ENCODE results near the gene ATP6V0C. TPM values are rescaled to one million over a fixed set of nuclear protein-coding genes. Genes with fewer than 3 reads are reported as not detected.

The ATP6V0C gene
- total and polyA plus RNA-seq, 5 donors from 2014 or later, result 62.1 to 188 (median 73.9) TPM

GRCh38 chr16:2497695-2498484, 15.9 kb upstream of the ATP6V0C start:
- no peaks in the 10 kb centered on the region for H3K36me3 Mint-ChIP-seq

GRCh38 chr16:2498531-2499253, 15.1 kb upstream of the ATP6V0C start:
- no peak overlapping the region for H3K4me3 ChIP-seq (ENCODE audit: low read depth, low read length)
- H3K9me3 ChIP-seq (ENCODE audit: control insufficient read depth in 2 of 2, low read length in 2 of 2), result no peaks in the 10 kb centered on the region
- Mint-ChIP-seq H3K9me3 (peaks cover 0 to 2% (median 0%) of the 10 kb centered on the region in 7 donors), H3K4me3 (no peak overlapping the region), H3K27ac (peak overlapping the region in 1 of 3 donors; percentile 38), H3K4me1 (peaks cover 0 to 2% (median 1%) of the 10 kb centered on the region in 4 donors), H3K27me3 (no peaks in the 10 kb centered on the region), H3K36me3 (no peaks in the 10 kb centered on the region)
- DNase-seq, result no peak
- no peak overlapping the region for H3K27ac ChIP-seq (ENCODE audit: insufficient read depth, low read length, poor library complexity, severe bottlenecking)
- peaks cover 3% of the 10 kb centered on the region for H3K36me3 ChIP-seq (ENCODE audit: control insufficient read depth, insufficient read depth, low read length)
- peaks cover 5% of the 10 kb centered on the region for H3K4me1 ChIP-seq (ENCODE audit: control insufficient read depth, insufficient read depth, low read length, poor library complexity, severe bottlenecking)
- ATAC-seq (ENCODE audit: low read depth in 2 of 2), result no peak
- H3K27me3 ChIP-seq (ENCODE audit: control insufficient read depth, insufficient read depth, low read length), result no peaks in the 10 kb centered on the region

More at GRCh38 chr16:2497695-2498484, 15.9 kb upstream of the ATP6V0C start:
- no peaks in the 10 kb centered on the region for H3K9me3 ChIP-seq (ENCODE audit: control insufficient read depth in 2 of 2, low read length in 2 of 2)
- ATAC-seq (ENCODE audit: low read depth in 2 of 2) (no peak), DNase-seq (no peak)
- Mint-ChIP-seq H3K27ac (no peak overlapping the region), H3K4me3 (no peak overlapping the region), H3K9me3 (peaks cover 0 to 2% (median 0%) of the 10 kb centered on the region in 7 donors), H3K4me1 (peaks cover 0 to 2% (median 1%) of the 10 kb centered on the region in 4 donors), H3K27me3 (no peaks in the 10 kb centered on the region)
- no peak overlapping the region for H3K4me3 ChIP-seq (ENCODE audit: low read depth, low read length)
- H3K4me1 ChIP-seq (ENCODE audit: control insufficient read depth, insufficient read depth, low read length, poor library complexity, severe bottlenecking), result peaks cover 5% of the 10 kb centered on the region
- H3K36me3 ChIP-seq (ENCODE audit: control insufficient read depth, insufficient read depth, low read length), result peaks cover 3% of the 10 kb centered on the region
- no peak overlapping the region for H3K27ac ChIP-seq (ENCODE audit: insufficient read depth, low read length, poor library complexity, severe bottlenecking)
- H3K27me3 ChIP-seq (ENCODE audit: control insufficient read depth, insufficient read depth, low read length), result no peaks in the 10 kb centered on the region

- Mint-ChIP-seq H3K4me3 (no peak overlapping the region), H3K9me3 (peaks cover 0 to 2% (median 0%) of the 10 kb centered on the region in 7 donors), H3K36me3 (no peaks in the 10 kb centered on the region), H3K27ac (no peak overlapping the region), H3K4me1 (peaks cover 0 to 2% (median 1%) of the 10 kb centered on the region in 4 donors), H3K27me3 (no peaks in the 10 kb centered on the region)
- ATAC-seq (ENCODE audit: low read depth in 2 of 2) (no peak), DNase-seq (no peak)
- H3K9me3 ChIP-seq (ENCODE audit: control insufficient read depth in 2 of 2, low read length in 2 of 2), result no peaks in the 10 kb centered on the region
- no peak overlapping the region for H3K4me3 ChIP-seq (ENCODE audit: low read depth, low read length)
- no peak overlapping the region for H3K27ac ChIP-seq (ENCODE audit: insufficient read depth, low read length, poor library complexity, severe bottlenecking)
- peaks cover 5% of the 10 kb centered on the region for H3K4me1 ChIP-seq (ENCODE audit: control insufficient read depth, insufficient read depth, low read length, poor library complexity, severe bottlenecking)
- H3K27me3 ChIP-seq (ENCODE audit: control insufficient read depth, insufficient read depth, low read length), result no peaks in the 10 kb centered on the region
- H3K36me3 ChIP-seq (ENCODE audit: control insufficient read depth, insufficient read depth, low read length), result peaks cover 3% of the 10 kb centered on the region
These were observed 14.3 kb upstream of the ATP6V0C start for GRCh38 chr16:2499454-2499853.

- Histone ChIP-seq H3K36me3 (ENCODE audit: control insufficient read depth, insufficient read depth, low read length) (peaks cover 3% of the 10 kb centered on the region), H3K4me1 (ENCODE audit: control insufficient read depth, insufficient read depth, low read length, poor library complexity, severe bottlenecking) (peaks cover 5% of the 10 kb centered on the region), H3K27ac (ENCODE audit: insufficient read depth, low read length, poor library complexity, severe bottlenecking) (no peak overlapping the region), H3K9me3 (ENCODE audit: control insufficient read depth in 2 of 2, low read length in 2 of 2) (no peaks in the 10 kb centered on the region), H3K4me3 (ENCODE audit: low read depth, low read length) (no peak overlapping the region), H3K27me3 (ENCODE audit: control insufficient read depth, insufficient read depth, low read length) (no peaks in the 10 kb centered on the region)
- H3K27me3 Mint-ChIP-seq, result no peaks in the 10 kb centered on the region
- DNase-seq, result no peak
- H3K9me3 Mint-ChIP-seq, result peaks cover 0 to 2% (median 0%) of the 10 kb centered on the region in 7 donors
- H3K36me3 Mint-ChIP-seq, result no peaks in the 10 kb centered on the region
- peak overlapping the region in 1 of 4 donors; percentile 43 for H3K4me3 Mint-ChIP-seq
- no peak overlapping the region for H3K27ac Mint-ChIP-seq
- H3K4me1 Mint-ChIP-seq, result peaks cover 0 to 2% (median 1%) of the 10 kb centered on the region in 4 donors
- ATAC-seq (ENCODE audit: low read depth in 2 of 2), result no peak
These were observed 13.8 kb upstream of the ATP6V0C start for GRCh38 chr16:2499890-2500429.

GRCh38 chr16:2500430-2500917, 13.3 kb upstream of the ATP6V0C start:
- H3K4me3 ChIP-seq (ENCODE audit: low read depth, low read length), result no peak overlapping the region

GRCh38 chr16:2500918-2501750, 12.6 kb upstream of the ATP6V0C start:
- Histone ChIP-seq H3K27me3 (ENCODE audit: control insufficient read depth, insufficient read depth, low read length) (no peaks in the 10 kb centered on the region), H3K4me1 (ENCODE audit: control insufficient read depth, insufficient read depth, low read length, poor library complexity, severe bottlenecking) (peaks cover 5% of the 10 kb centered on the region), H3K27ac (ENCODE audit: insufficient read depth, low read length, poor library complexity, severe bottlenecking) (no peak overlapping the region), H3K36me3 (ENCODE audit: control insufficient read depth, insufficient read depth, low read length) (peaks cover 3% of the 10 kb centered on the region), H3K9me3 (ENCODE audit: control insufficient read depth in 2 of 2, low read length in 2 of 2) (no peaks in the 10 kb centered on the region), H3K4me3 (ENCODE audit: low read depth, low read length) (no peak overlapping the region)
- DNase-seq (peak; percentile 67 to 77 (median 76)), ATAC-seq (ENCODE audit: low read depth in 2 of 2) (peak; percentile 85 to 87)
- Mint-ChIP-seq H3K27me3 (no peaks in the 10 kb centered on the region), H3K9me3 (peaks cover 0 to 2% (median 0%) of the 10 kb centered on the region in 7 donors), H3K27ac (no peak overlapping the region), H3K4me3 (no peak overlapping the region), H3K4me1 (peaks cover 0 to 2% (median 1%) of the 10 kb centered on the region in 4 donors), H3K36me3 (no peaks in the 10 kb centered on the region)

More at GRCh38 chr16:2500430-2500917, 13.3 kb upstream of the ATP6V0C start:
- Mint-ChIP-seq H3K27ac (no peak overlapping the region), H3K36me3 (no peaks in the 10 kb centered on the region), H3K4me3 (no peak overlapping the region), H3K4me1 (peaks cover 0 to 2% (median 1%) of the 10 kb centered on the region in 4 donors), H3K27me3 (no peaks in the 10 kb centered on the region), H3K9me3 (peaks cover 0 to 2% (median 0%) of the 10 kb centered on the region in 7 donors)
- no peak for DNase-seq
- Histone ChIP-seq H3K9me3 (ENCODE audit: control insufficient read depth in 2 of 2, low read length in 2 of 2) (no peaks in the 10 kb centered on the region), H3K36me3 (ENCODE audit: control insufficient read depth, insufficient read depth, low read length) (peaks cover 3% of the 10 kb centered on the region), H3K27me3 (ENCODE audit: control insufficient read depth, insufficient read depth, low read length) (no peaks in the 10 kb centered on the region), H3K27ac (ENCODE audit: insufficient read depth, low read length, poor library complexity, severe bottlenecking) (no peak overlapping the region), H3K4me1 (ENCODE audit: control insufficient read depth, insufficient read depth, low read length, poor library complexity, severe bottlenecking) (peaks cover 5% of the 10 kb centered on the region)
- no peak for ATAC-seq (ENCODE audit: low read depth in 2 of 2)

All from CD4-positive, CD25-positive, alpha-beta regulatory T cell (primary cell).